GM19372 (cell line): Measurements from ENCODE around the gene COL6A5.
"Not testable (repeated sequence)": the region's sequence is repeated elsewhere in the genome, so short reads cannot be mapped to it uniquely, and the experiment has no call there.

Experiments used
- ATAC-seq: cut with Tn5 transposase; IDR thresholded peaks from one replicate; pipeline ENCODE4 v1.9.1; 2021; ENCODE audit warnings: mild to moderate bottlenecking, low read depth, moderate library complexity; ENCODE audit not compliant: unreplicated experiment

Gene COL6A5

GRCh38 chr3:130386604-130387263, 41.3 kb downstream of the COL6A5 start:
- no peak for ATAC-seq

DNA sequence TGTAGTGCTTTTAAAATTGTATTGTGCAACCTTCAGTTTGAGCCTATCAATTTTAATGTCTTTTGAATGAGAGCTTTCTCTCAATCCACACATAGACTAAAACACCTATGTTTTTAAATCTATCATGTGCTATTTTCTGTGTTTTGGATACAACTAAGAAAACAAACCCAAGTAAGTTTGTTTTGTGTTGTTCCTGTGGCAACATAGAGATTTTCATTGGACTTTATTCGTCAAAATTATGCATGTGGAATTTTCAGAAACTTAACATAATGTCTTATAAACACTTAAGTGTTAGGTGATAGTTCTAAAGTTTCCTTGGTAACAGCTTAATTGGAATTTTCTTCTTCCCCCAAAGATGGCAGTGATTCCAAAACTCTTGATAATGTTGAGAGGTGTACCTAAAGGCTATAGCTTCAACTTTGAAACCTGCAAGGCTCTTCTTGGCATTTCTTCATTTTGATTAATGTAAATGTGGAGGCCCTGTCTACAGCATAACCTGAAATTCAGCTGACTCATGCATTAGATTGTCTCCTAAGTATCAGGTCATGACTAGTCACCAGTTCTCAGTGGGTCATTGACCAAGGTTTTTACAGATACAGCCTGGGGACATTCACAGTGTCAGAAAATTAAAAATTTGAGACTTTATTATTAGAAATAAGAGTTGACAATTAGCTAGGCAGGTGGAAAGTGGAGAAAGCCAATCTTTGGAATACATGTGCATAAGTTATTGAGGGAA, 44.4 kb downstream of the COL6A5 start:
- no peak for ATAC-seq

DNA sequence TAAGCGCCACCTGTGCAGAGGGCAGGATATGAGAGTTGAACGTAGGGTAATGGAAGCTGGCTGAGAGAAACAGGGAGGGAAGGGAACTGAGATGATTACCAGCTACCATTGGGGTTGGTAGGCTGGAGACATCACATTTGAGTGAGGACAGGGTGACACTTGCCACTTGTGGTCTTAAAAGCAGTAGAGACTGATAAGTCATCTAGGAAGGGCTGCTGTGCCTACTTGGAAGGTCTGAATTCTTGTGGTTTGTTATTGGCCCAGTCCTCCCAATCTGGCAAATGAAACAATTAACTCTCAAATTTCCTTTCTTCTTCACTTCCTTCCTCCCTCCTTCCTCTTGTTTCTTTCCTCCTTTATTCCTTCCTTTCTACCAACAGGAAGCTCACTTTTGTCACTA, 46.8 kb downstream of the COL6A5 start:
- ATAC-seq: no peak

DNA sequence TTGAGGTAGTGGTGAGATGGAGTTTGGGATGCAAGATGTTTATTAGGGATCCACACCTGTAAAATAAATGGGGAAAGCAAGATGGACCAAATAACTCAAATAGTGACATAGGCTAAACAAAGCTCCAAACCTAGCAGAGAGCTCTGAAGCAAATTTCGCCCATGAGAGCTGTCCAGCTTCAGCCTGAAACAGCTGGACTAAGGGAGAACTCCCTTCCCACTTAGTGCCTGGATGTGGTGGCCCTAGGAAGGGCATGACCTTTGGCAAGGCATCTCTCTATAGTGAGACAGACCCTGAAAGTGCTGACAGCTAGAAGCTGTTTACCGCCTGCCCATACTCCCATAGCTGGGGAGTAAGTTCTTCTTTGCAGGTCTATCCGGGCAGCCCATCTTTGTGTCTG, 48.1 kb downstream of the COL6A5 start:
- no peak for ATAC-seq

DNA sequence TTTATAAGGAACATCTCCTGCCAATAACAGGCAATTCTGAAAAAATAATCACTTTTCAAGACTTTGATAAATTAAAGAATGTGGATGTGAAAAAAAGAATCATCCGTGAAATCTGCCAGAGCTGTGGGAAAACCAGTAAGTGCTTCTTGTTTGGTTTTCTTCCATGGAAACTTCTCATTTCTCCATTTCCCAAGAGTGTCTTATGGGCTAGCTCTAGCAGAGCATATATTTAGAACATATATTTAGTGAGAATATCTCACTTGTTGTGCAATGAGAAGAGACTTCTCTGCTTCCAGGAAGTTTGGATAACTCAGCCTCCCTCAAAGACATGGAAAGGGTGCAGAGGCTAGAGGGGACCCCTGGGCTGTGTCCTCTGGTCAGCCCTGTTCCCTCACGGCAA, 49.9 kb downstream of the COL6A5 start:
- no peak for ATAC-seq

DNA sequence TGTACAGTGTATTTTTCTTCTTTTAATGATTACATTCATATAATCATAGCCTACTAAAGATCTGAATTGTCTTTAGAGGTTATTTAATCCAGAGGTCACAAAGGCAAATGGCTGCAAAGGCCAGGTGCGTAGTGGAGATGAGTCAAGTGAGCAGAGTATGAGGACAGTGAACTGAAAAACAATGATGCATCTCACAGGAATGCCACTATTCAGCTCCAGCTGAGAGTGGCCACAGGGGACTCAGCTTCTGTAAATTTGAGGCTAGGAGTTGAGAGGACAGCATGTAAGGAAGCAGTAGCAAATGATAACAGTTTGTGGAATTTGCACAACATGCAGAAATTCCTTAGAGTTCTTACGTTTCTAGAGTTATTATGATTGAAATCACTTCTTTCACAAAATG, 50.4 kb downstream of the COL6A5 start:
- ATAC-seq: no peak

DNA sequence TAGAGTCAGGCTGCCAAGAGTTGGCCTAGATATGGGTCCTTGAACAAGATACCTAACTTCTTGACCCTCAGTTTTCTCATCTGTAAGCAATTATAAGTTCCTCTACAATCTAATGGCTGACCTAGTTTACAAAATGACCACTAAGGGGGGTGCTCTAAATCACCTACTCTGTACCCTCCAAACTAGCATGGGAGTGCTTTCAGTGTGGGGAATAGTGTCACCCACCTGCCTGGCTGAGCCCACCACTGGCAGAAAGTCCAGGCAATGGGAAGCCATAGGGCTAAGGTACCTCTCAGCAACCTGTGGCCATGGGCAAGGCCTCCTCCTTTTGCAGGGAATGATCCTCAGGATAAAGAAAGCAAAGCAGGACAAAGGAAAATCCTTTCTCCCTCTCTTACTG, 58.9 kb downstream of the COL6A5 start:
- ATAC-seq: no peak

DNA sequence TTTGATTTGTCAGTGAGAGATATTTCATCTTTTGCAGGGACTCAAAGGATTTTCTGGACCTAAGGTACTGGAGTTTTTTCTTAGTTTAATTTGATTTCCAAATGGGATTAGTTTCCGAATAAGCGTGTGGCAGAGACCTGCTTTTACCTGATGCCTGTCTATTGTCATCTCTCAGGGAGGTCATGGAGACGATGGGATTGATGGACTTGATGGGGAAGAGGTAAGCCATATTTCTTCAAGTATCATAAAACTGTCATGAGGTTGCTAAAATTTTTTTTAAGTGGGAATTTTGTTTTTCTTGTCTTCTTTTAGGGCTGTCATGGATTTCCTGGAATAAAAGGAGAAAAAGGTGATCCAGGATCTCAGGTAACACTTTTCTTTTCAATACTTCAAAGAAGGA, 60.5 kb downstream of the COL6A5 start:
- ATAC-seq: no peak

DNA sequence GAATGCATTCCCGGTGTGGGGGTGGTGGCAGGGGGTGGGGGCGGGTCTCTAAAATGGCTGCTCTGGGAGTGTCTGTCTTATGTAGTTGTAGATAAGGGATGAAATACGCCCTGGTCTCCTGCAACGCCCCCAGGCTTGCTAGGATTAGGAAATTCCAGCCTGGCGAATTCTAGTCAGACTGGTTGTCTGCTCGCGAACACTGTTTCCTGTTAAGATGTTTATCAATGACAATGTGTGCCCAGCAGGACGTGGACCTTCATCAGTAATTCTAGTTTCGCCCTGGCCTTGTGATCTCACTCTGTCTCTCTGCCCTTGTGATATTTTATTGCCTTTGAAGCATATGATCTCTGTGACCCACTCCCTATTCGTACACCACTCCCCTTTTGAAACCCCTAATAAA, 62.8 kb downstream of the COL6A5 start:
- ATAC-seq: not testable (repeated sequence)

DNA sequence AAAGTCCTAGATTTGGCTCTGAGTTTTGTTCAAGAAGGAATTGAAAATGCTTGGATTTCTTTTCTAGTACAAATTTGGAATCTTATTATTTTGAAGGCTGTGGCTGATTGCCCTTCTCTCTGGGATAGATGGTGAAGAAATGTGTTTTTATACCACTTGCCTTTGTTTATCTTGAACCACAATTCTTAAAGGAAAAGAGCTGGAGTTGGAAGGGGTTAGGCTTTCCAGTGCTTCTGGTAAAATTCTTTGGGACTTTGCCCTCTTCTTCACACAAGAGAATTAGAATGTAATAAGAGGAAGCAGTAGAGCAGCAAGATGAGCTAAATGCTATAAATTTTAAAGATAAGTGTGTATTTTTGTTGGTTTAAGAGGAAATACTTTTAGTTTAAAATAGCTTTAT, 65.8 kb downstream of the COL6A5 start:
- ATAC-seq: no peak

GRCh38 chr3:130412991-130413560, 67.6 kb downstream of the COL6A5 start:
- ATAC-seq: no peak

DNA sequence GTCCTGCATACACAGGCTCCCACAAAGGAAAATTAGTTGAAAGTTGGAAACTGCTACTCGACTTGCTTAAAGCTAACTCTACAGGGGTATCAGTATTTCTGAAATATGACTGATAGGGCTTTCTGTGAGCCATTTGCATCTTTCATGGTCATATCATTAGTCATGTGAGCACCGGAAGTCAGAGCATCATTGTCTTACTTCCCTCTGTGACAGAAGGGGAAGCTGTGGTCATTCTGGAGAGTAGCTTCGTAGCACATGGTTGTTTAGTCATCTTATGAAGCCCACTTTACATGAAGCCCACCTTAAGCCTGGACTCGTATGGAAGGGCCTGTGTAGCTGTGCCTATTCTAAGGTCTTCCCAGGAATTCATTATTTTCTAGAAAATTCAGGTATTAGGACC, 69.0 kb downstream of the COL6A5 start:
- ATAC-seq: no peak

- ATAC-seq: no peak
Measured at GRCh38 chr3:130420466-130420865, 75.0 kb downstream of the COL6A5 start.

GRCh38 chr3:130423064-130423463, 77.6 kb downstream of the COL6A5 start:
- ATAC-seq: no peak

DNA sequence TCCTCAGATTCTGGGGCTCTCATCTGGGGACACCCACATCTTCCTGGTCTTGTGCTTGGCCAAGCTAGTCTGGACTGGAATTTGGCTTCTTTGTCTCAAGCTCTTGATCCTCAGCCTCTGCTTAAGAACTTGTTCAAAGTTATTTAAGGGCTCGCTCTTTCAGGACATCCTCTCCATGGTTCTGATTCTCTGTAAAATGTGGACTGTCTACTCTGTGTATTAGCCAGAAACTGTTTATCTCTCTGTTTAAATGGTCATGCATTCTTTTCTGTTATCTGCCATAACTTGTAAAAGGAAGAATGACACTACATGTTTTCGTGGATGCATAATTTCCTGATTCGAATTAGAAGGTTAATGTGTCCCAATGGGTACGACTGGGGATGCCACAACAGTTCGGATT, 79.4 kb downstream of the COL6A5 start:
- ATAC-seq: no peak

- ATAC-seq: no peak
Measured at GRCh38 chr3:130425484-130425883, 80.0 kb downstream of the COL6A5 start.

DNA sequence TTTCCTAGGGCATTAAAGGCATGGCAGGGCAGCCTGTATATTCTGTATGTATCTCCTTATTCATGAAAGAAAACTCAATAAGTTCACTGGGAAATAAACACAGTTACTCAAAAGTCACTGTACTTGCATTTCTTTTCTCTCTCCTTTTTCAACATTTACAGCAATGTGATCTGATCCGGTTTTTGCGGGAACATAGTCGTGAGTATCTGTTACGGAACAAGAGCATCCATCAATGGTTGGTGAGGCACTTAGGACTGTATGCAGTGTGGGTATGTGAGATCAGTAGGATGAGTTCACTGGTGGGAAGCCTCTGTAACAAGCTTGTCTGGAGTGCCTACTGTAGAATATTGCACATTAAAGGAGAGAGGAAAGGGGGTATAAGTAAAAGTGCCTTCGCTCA, 80.7 kb downstream of the COL6A5 start:
- no peak for ATAC-seq

GRCh38 chr3:130428871-130429712, 83.6 kb downstream of the COL6A5 start:
- no peak for ATAC-seq

- ATAC-seq: no peak
Measured at GRCh38 chr3:130429713-130430023, 84.2 kb downstream of the COL6A5 start.

DNA sequence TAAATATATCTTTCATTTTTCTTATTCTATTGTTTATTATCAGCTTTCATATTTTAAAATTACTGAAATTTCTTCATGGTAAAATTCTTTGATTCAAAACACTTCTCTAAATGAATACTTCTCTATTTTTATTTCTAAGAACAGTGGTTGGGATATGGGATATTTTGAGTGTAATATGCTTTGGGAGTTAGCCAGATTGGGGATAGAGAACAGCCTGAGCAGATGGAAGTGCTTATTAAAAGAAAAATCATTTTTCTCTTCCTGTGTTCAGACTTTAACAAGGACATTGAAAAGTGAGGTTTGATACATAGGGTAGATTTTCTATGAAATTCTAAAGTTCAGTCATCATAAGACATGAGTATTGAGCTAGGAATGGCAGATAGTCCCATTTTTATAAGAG, 84.8 kb downstream of the COL6A5 start:
- ATAC-seq: no peak

- not testable (repeated sequence) for ATAC-seq
Measured at GRCh38 chr3:130432086-130432485, 86.6 kb downstream of the COL6A5 start.
